Neuronal stem cell (in vitro differentiated cells): ENCODE measurements around the gene CELF1.
"Not testable (repeated sequence)": the region's sequence is repeated elsewhere in the genome, so short reads cannot be mapped to it uniquely, and the experiment has no call there.

ENCODE experiments used
- DNase-seq: peaks from one replicate; pipeline ENCODE4 v3.0.0-alpha.2; 2013; ENCODE audit warnings: low spot score
- H2AFZ ChIP-seq: one replicate; pipeline ENCODE4 v1.6.1; 2013; ENCODE audit warnings: mild to moderate bottlenecking, low read length, inconsistent platforms
- H2AK5ac ChIP-seq: 2 replicates; pipeline ENCODE4 v1.6.1; 2013; ENCODE audit warnings: low read depth, mild to moderate bottlenecking, inconsistent platforms, low read length, moderate library complexity, mixed read lengths
- H2BK120ac ChIP-seq: 2 replicates; pipeline ENCODE4 v1.6.1; 2013; ENCODE audit warnings: low read depth, mild to moderate bottlenecking, inconsistent platforms, low read length, moderate library complexity, mixed read lengths
- H2BK12ac ChIP-seq: one replicate; pipeline ENCODE4 v1.6.1; 2013; ENCODE audit warnings: low read length, inconsistent platforms
- H2BK15ac ChIP-seq: 2 replicates; pipeline ENCODE4 v1.6.1; 2013; ENCODE audit warnings: mild to moderate bottlenecking, low read length, inconsistent platforms, mixed read lengths
- H2BK5ac ChIP-seq: one replicate; pipeline ENCODE4 v1.6.1; 2013; ENCODE audit warnings: inconsistent platforms, mild to moderate bottlenecking, low read length, moderate library complexity
- H3K14ac ChIP-seq: one replicate; pipeline ENCODE4 v1.6.1; 2013; ENCODE audit warnings: low read length, inconsistent platforms
- H3K18ac ChIP-seq: 2 replicates; pipeline ENCODE4 v1.6.1; 2013; ENCODE audit warnings: low read length, inconsistent platforms
- H3K23ac ChIP-seq: 2 replicates; pipeline ENCODE4 v1.6.1; 2013; ENCODE audit warnings: low read depth, mild to moderate bottlenecking, mixed read lengths, low read length, inconsistent platforms; ENCODE audit not compliant: poor library complexity
- H3K27ac ChIP-seq: replicated peaks from 3 replicates; pipeline ENCODE4 v1.5.1; 2013; ENCODE audit warnings: low read length, inconsistent platforms
- H3K27me3 ChIP-seq, 3 experiments: 2 replicates each; pipeline ENCODE4 v1.6.1; 2013; ENCODE audit warnings: low read length in 3 of 3, mild to moderate bottlenecking in 2 of 3, inconsistent platforms in 1 of 3, low read depth in 1 of 3, mixed read lengths in 1 of 3, moderate library complexity in 1 of 3; ENCODE audit not compliant: control insufficient read depth in 3 of 3, insufficient read depth in 3 of 3
- H3K36me3 ChIP-seq, 2 donors: replicated peaks in 1 of 2; 2 replicates each; pipeline ENCODE4 v1.6.1; 2013; ENCODE audit warnings: low read length in 2 of 2; ENCODE audit not compliant: control insufficient read depth in 2 of 2, insufficient read depth in 2 of 2
- H3K4ac ChIP-seq: 2 replicates; pipeline ENCODE4 v1.6.1; 2013; ENCODE audit warnings: inconsistent platforms, mild to moderate bottlenecking, low read length, moderate library complexity
- H3K4me1 ChIP-seq, 2 donors: 1 replicate in 1 of 2; 2 replicates in 1 of 2; pipeline ENCODE4 v1.6.1; 2013; ENCODE audit warnings: low read length in 2 of 2, low read depth in 1 of 2; ENCODE audit not compliant: control insufficient read depth in 2 of 2, insufficient read depth in 1 of 2
- H3K4me2 ChIP-seq: one replicate; pipeline ENCODE4 v1.6.1; 2013; ENCODE audit warnings: mild to moderate bottlenecking, low read length, inconsistent platforms; ENCODE audit not compliant: insufficient read depth, poor library complexity, severe bottlenecking
- H3K4me3 ChIP-seq, 2 donors: 2 replicates each; pipeline ENCODE4 v1.5.1; 2013; ENCODE audit warnings: low read length in 2 of 2, mild to moderate bottlenecking in 2 of 2, inconsistent platforms in 1 of 2, moderate library complexity in 1 of 2
- H3K79me1 ChIP-seq: one replicate; pipeline ENCODE4 v1.6.1; 2013; ENCODE audit warnings: low read depth, mild to moderate bottlenecking, inconsistent platforms, low read length, moderate library complexity
- H3K9ac ChIP-seq: one replicate; pipeline ENCODE4 v1.6.1; 2013; ENCODE audit warnings: mild to moderate bottlenecking, low read depth, low read length, inconsistent platforms; ENCODE audit not compliant: poor library complexity
- H3K9me3 ChIP-seq, 2 donors: replicated peaks in 1 of 2; 2 replicates each; pipeline versions ENCODE3 to v1.6.1; 2013; ENCODE audit warnings: low read length in 2 of 2, mild to moderate bottlenecking in 2 of 2, inconsistent platforms in 1 of 2, low read depth in 1 of 2, mixed read lengths in 1 of 2, moderate library complexity in 1 of 2; ENCODE audit not compliant: control insufficient read depth in 2 of 2, insufficient read depth in 1 of 2
- H4K8ac ChIP-seq: one replicate; pipeline ENCODE4 v1.6.1; 2013; ENCODE audit warnings: low read depth, mild to moderate bottlenecking, inconsistent platforms, low read length, moderate library complexity
- H4K91ac ChIP-seq: one replicate; pipeline ENCODE4 v1.6.1; 2013; ENCODE audit warnings: low read length, low read depth, mild to moderate bottlenecking, inconsistent platforms; ENCODE audit not compliant: poor library complexity
- WGBS, 2 donors: extraction: QIAGEN DNeasy Blood & Tissue Kit; methylation state at CpG; one replicate each; pipeline ENCODE4 v1.1.7; 2013; ENCODE audit warnings: missing lambda C conversion rate in 2 of 2, mixed read lengths in 1 of 2; ENCODE audit not compliant: insufficient read length in 2 of 2, insufficient replicate concordance in 1 of 2; ENCODE audit errors: extremely low coverage in 2 of 2; 5-methylcytosine and 5-hydroxymethylcytosine counted together

The CELF1 gene

DNA sequence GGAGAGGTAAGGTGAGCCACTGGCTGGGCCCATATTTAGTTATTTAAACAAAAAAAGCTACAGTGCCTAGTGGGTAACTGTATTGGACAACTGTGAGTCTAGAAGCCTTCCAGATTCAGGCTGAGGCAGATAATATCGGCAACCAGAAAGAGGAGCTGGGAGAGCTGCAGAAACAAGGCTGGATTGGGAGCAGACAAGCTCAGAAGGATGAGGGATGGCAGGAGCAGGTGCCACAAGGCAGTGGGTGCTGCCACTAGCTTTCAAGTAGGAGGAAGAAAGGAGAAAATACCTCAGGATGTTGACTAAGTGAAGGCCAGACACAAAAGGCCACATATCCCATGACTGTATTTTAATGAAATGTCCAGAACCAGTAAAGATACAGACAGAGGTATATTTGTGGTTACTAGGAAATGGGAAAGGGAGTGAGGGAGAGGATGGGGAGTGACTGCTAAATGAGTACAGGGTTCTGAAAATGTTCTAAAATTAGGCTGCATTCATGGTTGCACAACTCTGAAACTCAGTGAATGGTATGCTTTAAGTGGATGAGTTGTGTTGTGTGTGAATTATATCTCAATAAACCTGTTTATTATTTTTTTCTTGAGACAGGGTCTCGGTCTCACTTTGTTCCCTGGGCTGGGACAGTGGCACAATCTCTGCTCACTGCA, 92.2 kb downstream of the CELF1 start:
- DNase-seq, result no peak
- Histone ChIP-seq H3K9ac (no peak overlapping the region), H3K23ac (no peak overlapping the region), H3K36me3 (peaks cover 5 to 28% of the 10 kb centered on the region in 2 donors), H2BK12ac (no peak overlapping the region), H3K4me3 (no peak overlapping the region), H3K4me2 (no peak overlapping the region), H4K8ac (no peak overlapping the region), H2AFZ (no peak overlapping the region), H3K79me1 (no peaks in the 10 kb centered on the region), H2BK120ac (no peak overlapping the region), H2BK15ac (no peak overlapping the region), H3K14ac (no peak overlapping the region), H2BK5ac (no peak overlapping the region), H3K4ac (no peak overlapping the region), H3K18ac (no peak overlapping the region), H3K27ac (no peak overlapping the region), H3K9me3 (no peaks in the 10 kb centered on the region), H3K4me1 (peaks cover 0 to 11% of the 10 kb centered on the region in 2 donors), H3K27me3 (no peaks in the 10 kb centered on the region), H2AK5ac (no peak overlapping the region), H4K91ac (no peak overlapping the region)
- WGBS, 2 donors, result no CpG with 5 or more reads among the region's 2 CpGs

- not testable (repeated sequence) for H2BK12ac ChIP-seq
Observed at GRCh38 chr11:47454258-47454671, 98.7 kb downstream of the CELF1 start.

GRCh38 chr11:47453365-47453764, 99.6 kb downstream of the CELF1 start:
- Histone ChIP-seq H3K4ac (no peak overlapping the region), H3K14ac (no peak overlapping the region), H2AK5ac (no peak overlapping the region), H3K23ac (no peak overlapping the region), H3K9ac (no peak overlapping the region), H3K4me3 (no peak overlapping the region), H4K8ac (no peak overlapping the region), H3K36me3 (no peaks in the 10 kb centered on the region), H3K27me3 (no peaks in the 10 kb centered on the region), H2BK120ac (no peak overlapping the region), H3K27ac (no peak overlapping the region), H4K91ac (no peak overlapping the region), H3K4me2 (no peak overlapping the region), H3K18ac (no peak overlapping the region), H3K79me1 (no peaks in the 10 kb centered on the region), H3K4me1 (no peaks in the 10 kb centered on the region), H3K9me3 (no peaks in the 10 kb centered on the region), H2BK15ac (no peak overlapping the region), H2AFZ (no peak overlapping the region), H2BK12ac (no peak overlapping the region), H2BK5ac (no peak overlapping the region)
- no CpG with 5 or more reads among the region's 8 CpGs for WGBS, 2 donors
- DNase-seq, result no peak

More at GRCh38 chr11:47454258-47454671, 98.7 kb downstream of the CELF1 start:
- H2AFZ ChIP-seq, H2BK5ac ChIP-seq, H3K18ac ChIP-seq, H3K79me1 ChIP-seq, H3K27me3 ChIP-seq, H4K8ac ChIP-seq, H3K9ac ChIP-seq, H3K23ac ChIP-seq, H2AK5ac ChIP-seq, H3K27ac ChIP-seq, H2BK120ac ChIP-seq, H3K4me3 ChIP-seq, H3K4me2 ChIP-seq, H3K36me3 ChIP-seq, H3K9me3 ChIP-seq, H3K4me1 ChIP-seq, H4K91ac ChIP-seq, H3K14ac ChIP-seq, H2BK15ac ChIP-seq, H3K4ac ChIP-seq: not testable (repeated sequence)
- no CpG with 5 or more reads among the region's 8 CpGs for WGBS, 2 donors
- peak; percentile 52 for DNase-seq

GRCh38 chr11:47451990-47452389, 100.9 kb downstream of the CELF1 start:
- Histone ChIP-seq H2BK15ac (no peak overlapping the region), H3K9ac (no peak overlapping the region), H2BK120ac (no peak overlapping the region), H2BK12ac (no peak overlapping the region), H3K14ac (no peak overlapping the region), H4K91ac (no peak overlapping the region), H3K9me3 (no peaks in the 10 kb centered on the region), H3K23ac (no peak overlapping the region), H3K27me3 (no peaks in the 10 kb centered on the region), H3K79me1 (no peaks in the 10 kb centered on the region), H2BK5ac (no peak overlapping the region), H3K27ac (no peak overlapping the region), H3K4me2 (no peak overlapping the region), H3K4ac (no peak overlapping the region), H4K8ac (no peak overlapping the region), H3K18ac (no peak overlapping the region), H2AFZ (no peak overlapping the region), H3K4me1 (no peaks in the 10 kb centered on the region), H3K36me3 (no peaks in the 10 kb centered on the region), H2AK5ac (no peak overlapping the region), H3K4me3 (no peak overlapping the region)
- no peak for DNase-seq
- no CpG with 5 or more reads among the region's 4 CpGs for WGBS, 2 donors
